HepG2 (cell line): Measurements from ENCODE around the gene MMP25. TPM values are rescaled to one million over a fixed set of nuclear protein-coding genes. Genes with fewer than 3 reads are reported as not detected.

Source experiments
- CHD4 ChIP-seq: fragments of 200-600 bp; sonication (generic); IDR thresholded peaks from 2 replicates; pipeline ENCODE4 v1.7.0; 2017; ENCODE audit warnings: mild to moderate bottlenecking, low read length, borderline replicate concordance
- FOXO1 ChIP-seq: sonication (generic); formaldehyde crosslinking; IDR thresholded peaks from 2 replicates; pipeline ENCODE4 v1.4.0; 2020; ENCODE audit warnings: missing genetic modification reagents
- IRX3 ChIP-seq: sonication (generic); formaldehyde crosslinking; IDR thresholded peaks from 2 replicates; pipeline ENCODE4 v1.8.1; 2023; ENCODE audit warnings: mild to moderate bottlenecking, low read depth, missing genetic modification reagents, borderline replicate concordance
- KDM3A ChIP-seq: IDR thresholded peaks from 2 replicates; pipeline ENCODE4 v1.6.1; 2018; ENCODE audit warnings: low read depth, missing compliant biosample characterization
- POGZ ChIP-seq: sonication (generic); formaldehyde crosslinking; IDR thresholded peaks from 2 replicates; pipeline ENCODE4 v1.4.0; 2020; ENCODE audit warnings: mild to moderate bottlenecking, missing genetic modification reagents
- RCOR2 ChIP-seq: IDR thresholded peaks from 2 replicates; pipeline ENCODE4 v1.6.1; 2016; ENCODE audit warnings: missing biosample characterization, missing genetic modification reagents
- THYN1 ChIP-seq: sonication (generic); formaldehyde crosslinking; IDR thresholded peaks from 2 replicates; pipeline ENCODE4 v1.8.1; 2023; ENCODE audit warnings: low read depth, mild to moderate bottlenecking, moderate library complexity, missing genetic modification reagents, borderline replicate concordance
- ZNF121 ChIP-seq: sonication (generic); formaldehyde crosslinking; IDR thresholded peaks from 2 replicates; pipeline ENCODE4 v1.5.0; 2020; ENCODE audit warnings: mild to moderate bottlenecking, missing genetic modification reagents
- ZNF225 ChIP-seq: sonication (generic); formaldehyde crosslinking; IDR thresholded peaks from 2 replicates; pipeline ENCODE4 v1.4.0; 2020; ENCODE audit warnings: mild to moderate bottlenecking, missing genetic modification reagents
- ZNF549 ChIP-seq: sonication (generic); formaldehyde crosslinking; IDR thresholded peaks from 2 replicates; pipeline ENCODE4 v1.5.0; 2020; ENCODE audit warnings: missing genetic modification reagents
- ZNF878 ChIP-seq: sonication (generic); formaldehyde crosslinking; IDR thresholded peaks from 2 replicates; pipeline ENCODE4 v1.8.1; 2023; ENCODE audit warnings: mild to moderate bottlenecking, missing genetic modification reagents, moderate library complexity
- polyA plus RNA-seq, 8 experiments: library from polyadenylated mRNA; depleted of rRNA in 3 of 8; stranded (reverse) in 7 of 8; unstranded in 1 of 8; fragments of >200 nt; fragmentation: Illumina TruSeq in 4 of 8; extraction: Trizol in 4 of 8; gene quantifications; 2 replicates each; pipeline versions ENCODE4 v1.2.1 to v1.2.3, GENCODE V29; 2011 to 2016; ENCODE audit warnings: low read depth in 4 of 8, missing spikeins in 1 of 8, mixed read lengths in 1 of 8; ENCODE audit not compliant: insufficient read depth in 1 of 8
- total RNA-seq, 5 experiments: library from RNA; depleted of rRNA; stranded (reverse); fragments of >200 nt; fragmentation: Illumina TruSeq; extraction: Trizol; gene quantifications; 2 replicates each; pipeline ENCODE4 v1.2.3, GENCODE V29; 2016; ENCODE audit warnings: low read depth in 1 of 5
- TF ChIP-seq, protein P1 (sequence below): sonication (generic); formaldehyde crosslinking; IDR thresholded peaks from 2 replicates; pipeline ENCODE4 v1.4.0; 2020; ENCODE audit warnings: missing genetic modification reagents, borderline replicate concordance
- TF ChIP-seq, protein P2 (sequence below): sonication (generic); formaldehyde crosslinking; conservative IDR thresholded peaks from 2 replicates; pipeline ENCODE4 v1.4.0; 2020; ENCODE audit warnings: mild to moderate bottlenecking, missing genetic modification reagents, moderate library complexity
- TF ChIP-seq, protein P3 (sequence below): IDR thresholded peaks from 2 replicates; pipeline ENCODE4 v1.6.1; 2016; ENCODE audit warnings: missing biosample characterization, missing genetic modification reagents, low read depth
- TF ChIP-seq, protein P4 (sequence below): sonication (generic); formaldehyde crosslinking; conservative IDR thresholded peaks from 2 replicates; pipeline ENCODE4 v1.8.0; 2022; ENCODE audit warnings: mild to moderate bottlenecking, moderate library complexity, missing genetic modification reagents
- TF ChIP-seq, protein P5 (sequence below), 2 experiments: fragments of 450-650 bp in 1 of 2; sonication (generic) in 1 of 2; formaldehyde crosslinking; IDR thresholded peaks; 2 replicates each; pipeline versions ENCODE4 v1.5.0 to v1.8.0; 2020 to 2022; ENCODE audit warnings: mild to moderate bottlenecking in 1 of 2, missing genetic modification reagents in 1 of 2

Gene MMP25
- total and polyA plus RNA-seq, 2 of the 13 experiments (the other 11 are each of a cell fraction or from before 2014, with no cell fraction given): 0.04 to 0.08 TPM

DNA sequence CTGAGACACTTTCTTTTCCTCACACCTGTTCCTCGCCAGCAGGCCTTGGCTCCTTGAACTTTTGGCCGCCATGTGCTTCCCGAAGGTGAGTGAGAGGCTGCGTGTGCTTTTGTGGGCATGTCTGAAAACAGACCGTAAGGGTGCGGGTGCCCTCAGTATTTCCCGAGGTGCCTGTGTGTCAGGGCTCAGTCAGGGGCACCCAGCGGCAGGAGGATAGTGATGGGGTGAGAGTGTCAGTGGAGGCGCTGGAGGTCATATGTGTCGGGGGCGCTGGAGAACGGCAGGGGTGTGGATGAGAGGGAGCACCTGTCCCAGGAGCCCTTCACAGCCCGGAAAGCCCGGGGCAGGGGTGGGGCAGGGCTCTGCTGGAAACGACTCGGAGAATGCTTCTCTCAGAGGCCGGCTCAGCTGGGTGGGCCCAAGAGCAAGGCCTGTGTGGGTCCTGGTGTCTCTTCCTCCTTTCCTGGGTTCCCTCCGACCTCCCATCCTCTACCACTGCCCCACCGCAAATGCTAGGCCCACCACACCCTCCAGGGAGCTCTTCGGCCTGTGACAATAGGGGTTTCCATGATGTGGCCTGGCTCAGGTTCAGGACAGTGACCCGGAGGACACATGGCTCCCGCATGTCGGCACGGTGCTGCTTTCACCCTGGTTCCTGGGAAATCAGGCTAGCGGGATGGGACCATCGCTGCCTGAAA lies 19.5 kb downstream of the MMP25 start (continued):
- TF ChIP-seq, protein P1, sequence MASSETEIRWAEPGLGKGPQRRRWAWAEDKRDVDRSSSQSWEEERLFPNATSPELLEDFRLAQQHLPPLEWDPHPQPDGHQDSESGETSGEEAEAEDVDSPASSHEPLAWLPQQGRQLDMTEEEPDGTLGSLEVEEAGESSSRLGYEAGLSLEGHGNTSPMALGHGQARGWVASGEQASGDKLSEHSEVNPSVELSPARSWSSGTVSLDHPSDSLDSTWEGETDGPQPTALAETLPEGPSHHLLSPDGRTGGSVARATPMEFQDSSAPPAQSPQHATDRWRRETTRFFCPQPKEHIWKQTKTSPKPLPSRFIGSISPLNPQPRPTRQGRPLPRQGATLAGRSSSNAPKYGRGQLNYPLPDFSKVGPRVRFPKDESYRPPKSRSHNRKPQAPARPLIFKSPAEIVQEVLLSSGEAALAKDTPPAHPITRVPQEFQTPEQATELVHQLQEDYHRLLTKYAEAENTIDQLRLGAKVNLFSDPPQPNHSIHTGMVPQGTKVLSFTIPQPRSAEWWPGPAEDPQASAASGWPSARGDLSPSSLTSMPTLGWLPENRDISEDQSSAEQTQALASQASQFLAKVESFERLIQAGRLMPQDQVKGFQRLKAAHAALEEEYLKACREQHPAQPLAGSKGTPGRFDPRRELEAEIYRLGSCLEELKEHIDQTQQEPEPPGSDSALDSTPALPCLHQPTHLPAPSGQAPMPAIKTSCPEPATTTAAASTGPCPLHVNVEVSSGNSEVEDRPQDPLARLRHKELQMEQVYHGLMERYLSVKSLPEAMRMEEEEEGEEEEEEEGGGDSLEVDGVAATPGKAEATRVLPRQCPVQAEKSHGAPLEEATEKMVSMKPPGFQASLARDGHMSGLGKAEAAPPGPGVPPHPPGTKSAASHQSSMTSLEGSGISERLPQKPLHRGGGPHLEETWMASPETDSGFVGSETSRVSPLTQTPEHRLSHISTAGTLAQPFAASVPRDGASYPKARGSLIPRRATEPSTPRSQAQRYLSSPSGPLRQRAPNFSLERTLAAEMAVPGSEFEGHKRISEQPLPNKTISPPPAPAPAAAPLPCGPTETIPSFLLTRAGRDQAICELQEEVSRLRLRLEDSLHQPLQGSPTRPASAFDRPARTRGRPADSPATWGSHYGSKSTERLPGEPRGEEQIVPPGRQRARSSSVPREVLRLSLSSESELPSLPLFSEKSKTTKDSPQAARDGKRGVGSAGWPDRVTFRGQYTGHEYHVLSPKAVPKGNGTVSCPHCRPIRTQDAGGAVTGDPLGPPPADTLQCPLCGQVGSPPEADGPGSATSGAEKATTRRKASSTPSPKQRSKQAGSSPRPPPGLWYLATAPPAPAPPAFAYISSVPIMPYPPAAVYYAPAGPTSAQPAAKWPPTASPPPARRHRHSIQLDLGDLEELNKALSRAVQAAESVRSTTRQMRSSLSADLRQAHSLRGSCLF (CRISPR knock-in tag): no peak
- TF ChIP-seq, protein P2, sequence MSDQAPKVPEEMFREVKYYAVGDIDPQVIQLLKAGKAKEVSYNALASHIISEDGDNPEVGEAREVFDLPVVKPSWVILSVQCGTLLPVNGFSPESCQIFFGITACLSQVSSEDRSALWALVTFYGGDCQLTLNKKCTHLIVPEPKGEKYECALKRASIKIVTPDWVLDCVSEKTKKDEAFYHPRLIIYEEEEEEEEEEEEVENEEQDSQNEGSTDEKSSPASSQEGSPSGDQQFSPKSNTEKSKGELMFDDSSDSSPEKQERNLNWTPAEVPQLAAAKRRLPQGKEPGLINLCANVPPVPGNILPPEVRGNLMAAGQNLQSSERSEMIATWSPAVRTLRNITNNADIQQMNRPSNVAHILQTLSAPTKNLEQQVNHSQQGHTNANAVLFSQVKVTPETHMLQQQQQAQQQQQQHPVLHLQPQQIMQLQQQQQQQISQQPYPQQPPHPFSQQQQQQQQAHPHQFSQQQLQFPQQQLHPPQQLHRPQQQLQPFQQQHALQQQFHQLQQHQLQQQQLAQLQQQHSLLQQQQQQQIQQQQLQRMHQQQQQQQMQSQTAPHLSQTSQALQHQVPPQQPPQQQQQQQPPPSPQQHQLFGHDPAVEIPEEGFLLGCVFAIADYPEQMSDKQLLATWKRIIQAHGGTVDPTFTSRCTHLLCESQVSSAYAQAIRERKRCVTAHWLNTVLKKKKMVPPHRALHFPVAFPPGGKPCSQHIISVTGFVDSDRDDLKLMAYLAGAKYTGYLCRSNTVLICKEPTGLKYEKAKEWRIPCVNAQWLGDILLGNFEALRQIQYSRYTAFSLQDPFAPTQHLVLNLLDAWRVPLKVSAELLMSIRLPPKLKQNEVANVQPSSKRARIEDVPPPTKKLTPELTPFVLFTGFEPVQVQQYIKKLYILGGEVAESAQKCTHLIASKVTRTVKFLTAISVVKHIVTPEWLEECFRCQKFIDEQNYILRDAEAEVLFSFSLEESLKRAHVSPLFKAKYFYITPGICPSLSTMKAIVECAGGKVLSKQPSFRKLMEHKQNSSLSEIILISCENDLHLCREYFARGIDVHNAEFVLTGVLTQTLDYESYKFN: no peak
- TF ChIP-seq KDM3A (CRISPR knock-in tag): no peak
- no peak for TF ChIP-seq ZNF549 (CRISPR knock-in tag)
- no peak for TF ChIP-seq THYN1 (CRISPR knock-in tag)
- TF ChIP-seq, protein P3, sequence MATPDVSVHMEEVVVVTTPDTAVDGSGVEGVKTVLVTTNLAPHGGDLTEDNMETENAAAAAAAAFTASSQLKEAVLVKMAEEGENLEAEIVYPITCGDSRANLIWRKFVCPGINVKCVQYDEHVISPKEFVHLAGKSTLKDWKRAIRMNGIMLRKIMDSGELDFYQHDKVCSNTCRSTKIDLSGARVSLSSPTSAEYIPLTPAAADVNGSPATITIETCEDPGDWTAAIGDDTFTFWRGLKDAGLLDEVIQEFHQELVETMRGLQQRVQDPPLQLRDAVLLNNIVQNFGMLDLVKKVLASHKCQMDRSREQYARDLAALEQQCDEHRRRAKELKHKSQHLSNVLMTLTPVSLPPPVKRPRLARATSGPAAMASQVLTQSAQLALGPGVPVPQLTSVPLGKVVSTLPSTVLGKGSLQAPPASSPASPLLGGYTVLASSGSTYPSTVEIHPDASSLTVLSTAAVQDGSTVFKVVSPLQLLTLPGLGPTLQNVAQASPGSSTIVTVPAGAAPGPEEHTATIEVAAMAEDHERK: no peak
- TF ChIP-seq, protein P4, sequence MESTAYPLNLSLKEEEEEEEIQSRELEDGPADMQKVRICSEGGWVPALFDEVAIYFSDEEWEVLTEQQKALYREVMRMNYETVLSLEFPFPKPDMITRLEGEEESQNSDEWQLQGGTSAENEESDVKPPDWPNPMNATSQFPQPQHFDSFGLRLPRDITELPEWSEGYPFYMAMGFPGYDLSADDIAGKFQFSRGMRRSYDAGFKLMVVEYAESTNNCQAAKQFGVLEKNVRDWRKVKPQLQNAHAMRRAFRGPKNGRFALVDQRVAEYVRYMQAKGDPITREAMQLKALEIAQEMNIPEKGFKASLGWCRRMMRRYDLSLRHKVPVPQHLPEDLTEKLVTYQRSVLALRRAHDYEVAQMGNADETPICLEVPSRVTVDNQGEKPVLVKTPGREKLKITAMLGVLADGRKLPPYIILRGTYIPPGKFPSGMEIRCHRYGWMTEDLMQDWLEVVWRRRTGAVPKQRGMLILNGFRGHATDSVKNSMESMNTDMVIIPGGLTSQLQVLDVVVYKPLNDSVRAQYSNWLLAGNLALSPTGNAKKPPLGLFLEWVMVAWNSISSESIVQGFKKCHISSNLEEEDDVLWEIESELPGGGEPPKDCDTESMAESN (CRISPR knock-in tag): no peak; the same call in 1 of the 2 replicates
- TF ChIP-seq ZNF121 (CRISPR knock-in tag): no peak
- TF ChIP-seq CHD4: no peak
- TF ChIP-seq FOXO1 (CRISPR knock-in tag): no peak
- TF ChIP-seq, protein P5, sequence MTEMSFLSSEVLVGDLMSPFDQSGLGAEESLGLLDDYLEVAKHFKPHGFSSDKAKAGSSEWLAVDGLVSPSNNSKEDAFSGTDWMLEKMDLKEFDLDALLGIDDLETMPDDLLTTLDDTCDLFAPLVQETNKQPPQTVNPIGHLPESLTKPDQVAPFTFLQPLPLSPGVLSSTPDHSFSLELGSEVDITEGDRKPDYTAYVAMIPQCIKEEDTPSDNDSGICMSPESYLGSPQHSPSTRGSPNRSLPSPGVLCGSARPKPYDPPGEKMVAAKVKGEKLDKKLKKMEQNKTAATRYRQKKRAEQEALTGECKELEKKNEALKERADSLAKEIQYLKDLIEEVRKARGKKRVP (CRISPR knock-in tag; IDR thresholded peaks at IDR 0.05): 0 out of 4 replicates have a peak, but pooled peaks of 1 of the 2 experiments have one; percentile 5
- no peak for TF ChIP-seq ZNF225 (CRISPR knock-in tag)
- TF ChIP-seq IRX3: no peak
- TF ChIP-seq ZNF878 (CRISPR knock-in tag): 0 out of 2 replicates have a peak, but pooled peaks have one; percentile 48
- no peak for TF ChIP-seq RCOR2 (CRISPR knock-in tag)
- no peak for TF ChIP-seq POGZ (CRISPR knock-in tag)
